ENCODE data around the gene ZNHIT2. TPM values are rescaled to one million over a fixed set of nuclear protein-coding genes. Genes with fewer than 3 reads are reported as not detected.

The ZNHIT2 gene
- total and polyA plus RNA-seq, 3 donors from 2014 or later: 47.3 to 119 (median 64.2) TPM

DNA sequence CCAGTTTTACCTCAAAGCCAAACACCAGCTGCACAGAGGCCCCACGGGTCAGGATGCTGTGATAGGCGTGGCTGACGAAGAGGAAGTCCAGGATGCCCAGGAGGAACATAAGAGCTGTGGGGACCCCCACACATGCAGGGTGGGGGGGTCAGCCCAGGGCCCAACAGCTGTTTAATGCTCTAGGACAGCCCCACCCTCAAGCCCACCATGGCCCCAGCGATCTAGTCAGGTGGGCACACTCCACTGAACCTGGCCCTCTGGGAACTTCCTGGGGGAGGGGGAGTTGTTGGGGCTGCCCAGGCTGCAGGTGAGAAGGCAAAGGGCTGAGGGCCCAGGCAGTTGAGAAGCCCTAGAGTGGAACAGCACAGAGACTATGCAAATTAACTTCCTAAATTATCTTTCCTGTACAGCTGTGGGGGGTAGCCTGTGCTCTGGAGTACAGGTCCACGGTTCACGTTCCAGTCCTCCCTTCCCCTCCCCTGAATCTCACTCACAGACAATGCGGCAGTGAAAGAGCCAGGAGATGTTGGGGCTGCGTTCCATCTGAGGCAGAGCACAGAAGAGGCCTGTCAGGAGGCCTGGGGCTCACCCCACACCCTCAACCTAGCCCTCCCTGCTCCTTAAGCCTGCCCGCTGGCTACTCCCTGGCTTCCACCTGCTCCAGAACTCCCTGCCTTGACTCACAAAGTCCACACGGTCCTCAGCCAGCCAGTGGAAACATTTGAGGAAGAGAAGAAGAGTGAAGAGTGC lies 14.9 kb upstream of the ZNHIT2 start:
- TF ChIP-seq, protein P1, sequence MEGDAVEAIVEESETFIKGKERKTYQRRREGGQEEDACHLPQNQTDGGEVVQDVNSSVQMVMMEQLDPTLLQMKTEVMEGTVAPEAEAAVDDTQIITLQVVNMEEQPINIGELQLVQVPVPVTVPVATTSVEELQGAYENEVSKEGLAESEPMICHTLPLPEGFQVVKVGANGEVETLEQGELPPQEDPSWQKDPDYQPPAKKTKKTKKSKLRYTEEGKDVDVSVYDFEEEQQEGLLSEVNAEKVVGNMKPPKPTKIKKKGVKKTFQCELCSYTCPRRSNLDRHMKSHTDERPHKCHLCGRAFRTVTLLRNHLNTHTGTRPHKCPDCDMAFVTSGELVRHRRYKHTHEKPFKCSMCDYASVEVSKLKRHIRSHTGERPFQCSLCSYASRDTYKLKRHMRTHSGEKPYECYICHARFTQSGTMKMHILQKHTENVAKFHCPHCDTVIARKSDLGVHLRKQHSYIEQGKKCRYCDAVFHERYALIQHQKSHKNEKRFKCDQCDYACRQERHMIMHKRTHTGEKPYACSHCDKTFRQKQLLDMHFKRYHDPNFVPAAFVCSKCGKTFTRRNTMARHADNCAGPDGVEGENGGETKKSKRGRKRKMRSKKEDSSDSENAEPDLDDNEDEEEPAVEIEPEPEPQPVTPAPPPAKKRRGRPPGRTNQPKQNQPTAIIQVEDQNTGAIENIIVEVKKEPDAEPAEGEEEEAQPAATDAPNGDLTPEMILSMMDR (IDR thresholded peaks at IDR 0.05): no peak
- TF ChIP-seq POLR2A (IDR thresholded peaks at IDR 0.05): no peak
- Histone ChIP-seq H3K4me1 (peaks cover 24% of the 10 kb centered on the region), H3K27ac (no peak overlapping the region), H3K9me3 (no peaks in the 10 kb centered on the region), H3K27me3 (no peaks in the 10 kb centered on the region), H3K36me3 (ENCODE audit: low read depth, missing control alignments) (no peaks in the 10 kb centered on the region), H3K4me3 (no peak overlapping the region)
- no peak for DNase-seq
- 59 to 67% methylated on average over 9 to 10 of the region's 10 CpGs for WGBS, 2 donors
- intact Hi-C loops (cut with DNase I; ENCODE audit: low total_unique reads): no loop called here

DNA sequence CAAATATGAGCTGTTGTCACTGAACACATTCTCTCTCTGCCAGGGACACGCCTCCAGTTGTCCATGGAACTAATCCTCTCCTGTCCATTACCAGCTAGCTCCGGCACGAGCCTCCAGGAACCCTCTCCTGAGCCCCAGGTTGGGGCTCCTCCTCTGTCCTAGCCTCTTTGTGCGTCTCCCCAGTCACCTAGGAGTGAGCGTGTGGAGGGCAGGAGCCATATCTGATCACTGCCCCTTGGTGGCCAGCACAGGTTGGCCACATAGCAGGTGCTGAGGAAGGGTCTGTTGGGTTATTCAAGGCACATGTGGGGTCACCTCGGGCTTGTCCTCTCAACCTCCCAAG lies 14.4 kb upstream of the ZNHIT2 start:
- H3K36me3 ChIP-seq (ENCODE audit: low read depth, missing control alignments): no peaks in the 10 kb centered on the region
- H3K27ac ChIP-seq: no peak overlapping the region
- intact Hi-C loops (cut with DNase I; ENCODE audit: low total_unique reads): no loop called here
- no peak overlapping the region for H3K4me3 ChIP-seq
- 88 to 91% methylated on average over 5 to 6 of the region's 6 CpGs for WGBS, 2 donors
- no peak for DNase-seq
- TF ChIP-seq, protein P1 (IDR thresholded peaks at IDR 0.05): no peak
- TF ChIP-seq POLR2A (IDR thresholded peaks at IDR 0.05): no peak
- peaks cover 24% of the 10 kb centered on the region for H3K4me1 ChIP-seq
- H3K27me3 ChIP-seq: no peaks in the 10 kb centered on the region
- H3K9me3 ChIP-seq: no peaks in the 10 kb centered on the region

DNA sequence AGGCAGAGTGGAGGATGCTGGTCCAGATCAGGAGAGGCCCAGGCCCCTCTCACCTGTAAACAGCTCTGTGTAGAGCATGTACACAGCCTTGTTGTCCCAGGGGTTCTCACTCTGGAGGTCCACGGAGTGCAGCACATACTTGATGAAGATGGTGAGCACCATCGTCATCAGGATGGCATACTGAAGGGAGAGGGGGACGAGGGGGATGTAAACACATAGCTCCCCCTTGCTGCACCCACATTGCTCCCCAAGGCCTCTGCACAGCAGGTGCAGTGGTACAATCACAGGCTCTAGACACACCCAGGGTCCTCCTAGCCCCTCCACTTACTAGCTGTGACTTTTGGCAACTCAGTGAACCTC lies 13.9 kb upstream of the ZNHIT2 start:
- DNase-seq: no peak
- Histone ChIP-seq H3K27ac (no peak overlapping the region), H3K27me3 (no peaks in the 10 kb centered on the region), H3K36me3 (ENCODE audit: low read depth, missing control alignments) (no peaks in the 10 kb centered on the region), H3K4me1 (peaks cover 24% of the 10 kb centered on the region), H3K9me3 (no peaks in the 10 kb centered on the region), H3K4me3 (no peak overlapping the region)
- WGBS, 2 donors: 80 to 89% methylated on average over 3 of the region's 3 CpGs
- intact Hi-C loops (cut with DNase I; ENCODE audit: low total_unique reads): no loop called here
- TF ChIP-seq, protein P1 (IDR thresholded peaks at IDR 0.05): no peak
- TF ChIP-seq POLR2A (IDR thresholded peaks at IDR 0.05): no peak

DNA sequence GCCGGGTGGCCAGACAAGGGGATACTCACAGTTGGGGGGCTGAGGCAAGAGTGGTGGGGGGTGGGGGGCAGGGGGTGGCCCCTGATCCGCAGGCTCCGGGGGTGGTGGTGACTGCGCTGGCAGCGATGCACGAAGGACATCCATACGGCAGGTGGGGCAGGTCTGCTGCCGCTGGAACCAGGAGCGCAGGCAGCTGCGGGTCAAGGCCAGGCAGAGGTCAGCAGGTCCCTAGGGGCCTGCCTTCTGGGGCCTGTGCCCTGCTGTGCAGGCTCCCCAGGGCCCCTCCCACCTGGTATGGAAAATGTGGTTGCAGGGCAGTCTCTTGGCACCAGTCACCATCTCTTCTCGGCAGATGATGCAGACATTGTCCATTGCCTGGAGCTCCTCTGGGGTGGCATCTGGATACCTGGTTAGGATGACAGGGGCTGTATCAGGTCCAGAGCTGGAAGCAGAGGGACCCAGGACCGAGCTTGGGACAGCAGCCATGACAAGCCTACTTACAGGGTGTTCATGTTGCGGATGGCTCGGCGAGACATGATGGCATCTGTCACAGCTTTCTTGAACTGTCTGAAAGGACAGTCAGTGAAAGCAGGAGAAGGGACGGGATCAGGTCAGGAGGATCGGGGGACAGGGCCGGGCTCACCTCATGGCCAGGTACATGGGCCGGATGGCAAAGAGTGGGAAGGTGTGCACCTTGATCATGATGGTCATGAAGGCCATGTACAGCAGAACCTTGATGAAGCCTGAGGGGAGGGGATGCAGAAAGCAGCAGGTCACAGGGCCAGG lies 13.3 kb upstream of the ZNHIT2 start:
- Histone ChIP-seq H3K9me3 (no peaks in the 10 kb centered on the region), H3K4me3 (no peak overlapping the region), H3K27ac (no peak overlapping the region), H3K27me3 (no peaks in the 10 kb centered on the region), H3K4me1 (peaks cover 22% of the 10 kb centered on the region), H3K36me3 (ENCODE audit: low read depth, missing control alignments) (no peaks in the 10 kb centered on the region)
- TF ChIP-seq, protein P1 (IDR thresholded peaks at IDR 0.05): no peak
- no peak for TF ChIP-seq POLR2A (IDR thresholded peaks at IDR 0.05)
- intact Hi-C loops (cut with DNase I; ENCODE audit: low total_unique reads): no loop called here
- no peak for DNase-seq
- 82 to 93% methylated on average over 9 to 19 of the region's 19 CpGs for WGBS, 2 donors
